Measurements from ENCODE around the gene FBXW4. TPM values are rescaled to one million over a fixed set of nuclear protein-coding genes. Genes with fewer than 3 reads are reported as not detected.
A peak's percentile ranks its signal among the peaks of the same experiment; 100 is the strongest.
"Not testable (repeated sequence)": the region's sequence is repeated elsewhere in the genome, so short reads cannot be mapped to it uniquely, and the experiment has no call there.

FBXW4 gene
- total and polyA plus RNA-seq, 2 experiments from 2014 or later, result 15.5 to 32.7 TPM

DNA sequence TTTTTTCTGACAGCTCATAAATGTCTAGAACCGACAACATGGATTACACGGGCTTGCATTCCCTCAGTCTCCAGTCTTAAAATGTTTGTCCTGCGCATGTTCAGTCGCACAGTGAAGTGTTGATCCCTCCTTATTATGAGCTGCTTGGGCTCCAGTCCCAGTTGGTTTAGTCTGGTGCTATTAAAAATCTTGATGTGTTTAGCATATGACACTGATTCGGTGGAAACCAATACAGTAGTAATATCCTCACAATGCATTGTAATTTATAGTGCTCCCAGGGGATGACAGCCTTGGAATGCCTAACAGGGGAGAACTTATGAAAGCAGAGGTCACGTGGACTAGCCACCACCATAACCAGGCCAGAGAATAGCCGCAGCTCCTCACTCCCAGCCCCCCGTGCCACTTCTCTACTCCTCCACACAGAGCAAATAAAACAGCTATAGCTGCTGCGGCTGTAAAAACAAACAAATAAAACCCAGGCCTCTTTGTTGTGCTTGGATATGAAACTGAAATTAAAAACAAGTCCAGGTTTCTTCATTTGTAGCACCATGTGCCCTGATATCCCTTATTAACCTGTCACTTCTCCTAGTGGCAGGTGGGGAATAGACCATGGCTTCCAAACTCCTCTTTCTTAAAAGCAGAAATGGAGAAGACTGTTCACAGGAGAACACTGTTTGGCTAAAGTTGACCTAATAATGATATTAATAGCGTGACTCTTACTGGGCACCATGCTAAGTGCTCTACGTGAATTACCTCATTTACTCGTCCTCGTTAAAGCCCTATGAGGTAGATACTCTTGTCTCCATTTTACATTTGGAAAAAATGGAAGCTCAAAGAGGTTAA lies 99.2 kb downstream of the FBXW4 start:
- Histone ChIP-seq H3K4me3 (no peak overlapping the region), H4K20me1 (ENCODE audit: insufficient read depth, poor library complexity, severe bottlenecking) (no peaks in the 10 kb centered on the region), H3K79me2 (no peaks in the 10 kb centered on the region), H3K9me2 (replicated peaks; ENCODE audit: insufficient read depth) (no peaks in the 10 kb centered on the region), H3K27me3 (no peaks in the 10 kb centered on the region), H3K27ac (no peak overlapping the region), H2AFZ (no peak overlapping the region), H3K36me3 (replicated peaks; ENCODE audit: insufficient read depth, low read depth) (no peaks in the 10 kb centered on the region), H3K4me1 (ENCODE audit: insufficient read depth) (no peaks in the 10 kb centered on the region), H3K4me2 (no peak overlapping the region), H3K9me3 (ENCODE audit: low read depth) (no peaks in the 10 kb centered on the region)
- TF ChIP-seq EZH2phosphoT487 (IDR thresholded peaks at IDR 0.05; ENCODE audit: low read depth, severe bottlenecking, unreplicated experiment), result no peak
- no peak for TF ChIP-seq EZH2 (IDR thresholded peaks at IDR 0.05; ENCODE audit: borderline replicate concordance)
- TF ChIP-seq, protein P1, sequence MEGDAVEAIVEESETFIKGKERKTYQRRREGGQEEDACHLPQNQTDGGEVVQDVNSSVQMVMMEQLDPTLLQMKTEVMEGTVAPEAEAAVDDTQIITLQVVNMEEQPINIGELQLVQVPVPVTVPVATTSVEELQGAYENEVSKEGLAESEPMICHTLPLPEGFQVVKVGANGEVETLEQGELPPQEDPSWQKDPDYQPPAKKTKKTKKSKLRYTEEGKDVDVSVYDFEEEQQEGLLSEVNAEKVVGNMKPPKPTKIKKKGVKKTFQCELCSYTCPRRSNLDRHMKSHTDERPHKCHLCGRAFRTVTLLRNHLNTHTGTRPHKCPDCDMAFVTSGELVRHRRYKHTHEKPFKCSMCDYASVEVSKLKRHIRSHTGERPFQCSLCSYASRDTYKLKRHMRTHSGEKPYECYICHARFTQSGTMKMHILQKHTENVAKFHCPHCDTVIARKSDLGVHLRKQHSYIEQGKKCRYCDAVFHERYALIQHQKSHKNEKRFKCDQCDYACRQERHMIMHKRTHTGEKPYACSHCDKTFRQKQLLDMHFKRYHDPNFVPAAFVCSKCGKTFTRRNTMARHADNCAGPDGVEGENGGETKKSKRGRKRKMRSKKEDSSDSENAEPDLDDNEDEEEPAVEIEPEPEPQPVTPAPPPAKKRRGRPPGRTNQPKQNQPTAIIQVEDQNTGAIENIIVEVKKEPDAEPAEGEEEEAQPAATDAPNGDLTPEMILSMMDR (IDR thresholded peaks at IDR 0.05; ENCODE audit: poor library complexity), result no peak
- 81% methylated on average over 13 of the region's 13 CpGs for WGBS (ENCODE audit: low lambda C conversion rate, missing lambda C conversion rate)
- DNase-seq (ENCODE audit: low spot score), result no peak

DNA sequence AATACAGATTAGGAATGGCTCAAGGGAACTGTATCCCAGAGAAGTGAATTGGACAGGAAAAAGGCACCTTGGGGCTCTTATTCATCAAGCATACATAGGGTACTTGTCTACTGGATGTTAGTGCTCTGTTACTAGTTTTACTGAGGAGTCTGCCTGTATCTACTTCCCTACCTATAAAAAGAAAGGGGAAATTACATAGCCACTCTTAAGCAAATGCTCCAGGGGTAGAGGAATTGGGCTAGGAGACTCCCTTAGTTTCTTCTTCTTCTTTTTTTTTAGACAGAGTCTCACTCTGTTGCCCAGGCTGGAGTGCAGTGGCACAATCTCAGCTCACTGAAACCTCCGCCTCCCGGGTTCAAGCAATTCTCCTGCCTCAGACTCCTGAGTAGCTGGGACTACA lies 101.6 kb downstream of the FBXW4 start:
- H3K9me3 ChIP-seq (ENCODE audit: low read depth); H3K4me2 ChIP-seq; H3K27me3 ChIP-seq; H3K4me3 ChIP-seq; DNase-seq (ENCODE audit: low spot score); H3K9me2 ChIP-seq (replicated peaks; ENCODE audit: insufficient read depth); H4K20me1 ChIP-seq (ENCODE audit: insufficient read depth, poor library complexity, severe bottlenecking); H3K79me2 ChIP-seq; H3K4me1 ChIP-seq (ENCODE audit: insufficient read depth); H3K27ac ChIP-seq; H3K36me3 ChIP-seq (replicated peaks; ENCODE audit: insufficient read depth, low read depth); H2AFZ ChIP-seq: not testable (repeated sequence)
- WGBS (ENCODE audit: low lambda C conversion rate, missing lambda C conversion rate), result 61% methylated on average over 2 of the region's 2 CpGs

DNA sequence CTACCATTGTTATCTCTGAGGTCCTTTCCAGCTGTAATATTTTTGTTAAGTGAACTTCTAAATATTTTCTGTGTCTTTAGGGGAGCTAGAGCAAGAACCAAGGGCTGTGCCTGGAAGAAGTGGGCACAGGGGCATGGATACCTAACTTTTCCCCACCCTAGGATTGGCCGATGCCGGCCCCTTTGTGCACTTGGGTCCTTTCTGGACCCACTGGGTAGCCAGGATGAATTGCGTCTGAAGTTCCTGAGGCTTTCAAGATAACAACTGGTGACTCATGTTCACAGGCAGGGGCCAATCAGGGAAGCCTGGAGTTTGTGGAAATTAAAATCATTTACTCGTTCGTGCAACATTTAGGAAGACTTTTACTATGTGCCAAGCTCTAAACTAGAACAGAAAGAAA lies 106.1 kb downstream of the FBXW4 start:
- no peaks in the 10 kb centered on the region for H4K20me1 ChIP-seq (ENCODE audit: insufficient read depth, poor library complexity, severe bottlenecking)
- TF ChIP-seq, protein P1 (IDR thresholded peaks at IDR 0.05; ENCODE audit: poor library complexity), result no peak
- TF ChIP-seq EZH2phosphoT487 (IDR thresholded peaks at IDR 0.05; ENCODE audit: low read depth, severe bottlenecking, unreplicated experiment) (no peak), EZH2 (IDR thresholded peaks at IDR 0.05; ENCODE audit: borderline replicate concordance) (no peak)
- 50% methylated on average over 5 of the region's 5 CpGs for WGBS (ENCODE audit: low lambda C conversion rate, missing lambda C conversion rate)
- no peaks in the 10 kb centered on the region for H3K9me3 ChIP-seq (ENCODE audit: low read depth)
- peaks cover 14% of the 10 kb centered on the region for H3K79me2 ChIP-seq
- H3K36me3 ChIP-seq (replicated peaks; ENCODE audit: insufficient read depth, low read depth), result no peaks in the 10 kb centered on the region
- H3K27me3 ChIP-seq, result no peaks in the 10 kb centered on the region
- no peaks in the 10 kb centered on the region for H3K9me2 ChIP-seq (replicated peaks; ENCODE audit: insufficient read depth)
- DNase-seq (ENCODE audit: low spot score), result peak; percentile 51
- H3K4me1 ChIP-seq (ENCODE audit: insufficient read depth), result peaks cover 9% of the 10 kb centered on the region
- H2AFZ ChIP-seq, result peak overlapping the region; percentile 55
- no peak overlapping the region for H3K27ac ChIP-seq
- H3K4me2 ChIP-seq, result peak overlapping the region; percentile 80
- peak overlapping the region; percentile 78 for H3K4me3 ChIP-seq

DNA sequence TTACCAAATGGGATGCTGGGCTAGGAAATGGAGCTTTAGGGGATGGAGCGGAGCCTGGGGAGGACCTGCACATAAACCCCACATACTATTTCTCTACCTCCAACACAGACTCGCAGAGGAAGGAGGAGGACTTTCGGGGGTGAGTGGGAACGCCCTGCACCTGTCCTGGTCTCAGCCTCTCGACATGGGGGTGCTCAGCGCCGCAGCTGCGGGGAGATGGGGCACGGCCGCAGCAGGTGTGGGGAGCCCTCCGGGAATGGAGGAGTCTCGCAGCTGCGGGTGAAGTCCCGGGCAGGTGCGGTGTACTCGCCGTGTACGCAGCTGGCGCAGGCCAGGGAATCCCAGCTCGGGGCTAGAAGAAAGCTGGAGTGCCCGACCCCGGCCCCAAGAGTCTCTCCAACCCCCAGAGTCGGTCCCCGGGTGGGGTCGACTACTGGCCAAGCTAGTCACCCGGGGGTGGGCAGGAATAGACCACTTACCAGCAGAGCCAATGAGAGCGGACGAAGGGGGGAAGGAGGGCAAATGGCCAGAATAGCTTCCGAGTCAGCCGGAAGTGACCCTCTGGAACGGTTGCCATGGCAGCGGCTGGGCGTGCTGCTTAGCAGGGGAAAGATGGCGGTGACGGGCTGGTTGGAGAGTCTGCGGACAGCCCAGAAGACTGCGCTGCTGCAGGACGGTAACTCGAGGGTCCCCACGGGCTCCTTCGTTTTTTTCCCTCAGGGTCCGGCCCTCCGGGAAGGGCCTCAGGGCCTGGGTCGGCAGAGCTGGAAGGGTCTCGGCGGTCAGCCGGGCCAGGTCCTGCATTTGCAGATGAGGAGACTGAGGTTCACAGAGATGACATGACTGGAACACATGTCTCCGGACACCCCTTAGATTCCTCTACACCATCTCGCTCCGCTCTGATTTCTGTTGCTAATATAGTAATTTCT lies 107.0 kb downstream of the FBXW4 start, which contains the start of the genes DPCD and POLL:
TSS of gene DPCD (plus strand) at position 597 of the 929 bp plus-strand sequence. CDS start at position 613, 16 bp downstream.
TSS of gene POLL (minus strand) at position 533 of the 929 bp plus-strand sequence. CDS start 897 bp downstream, outside the sequence.
- Histone ChIP-seq H2AFZ (peak within 1 kb of the TSS; percentile 91), H3K4me2 (peak within 1 kb of the TSS; percentile 98), H4K20me1 (ENCODE audit: insufficient read depth, poor library complexity, severe bottlenecking) (no peaks in the 10 kb centered on the region), H3K27me3 (no peaks in the 10 kb centered on the region), H3K9me3 (ENCODE audit: low read depth) (no peaks in the 10 kb centered on the region), H3K27ac (peak within 1 kb of the TSS; percentile 39), H3K79me2 (peaks cover 14% of the 10 kb centered on the region), H3K9me2 (replicated peaks; ENCODE audit: insufficient read depth) (no peaks in the 10 kb centered on the region), H3K4me3 (peak within 1 kb of the TSS; percentile 78), H3K4me1 (ENCODE audit: insufficient read depth) (peaks cover 9% of the 10 kb centered on the region), H3K36me3 (replicated peaks; ENCODE audit: insufficient read depth, low read depth) (no peaks in the 10 kb centered on the region)
- peak; percentile 98 for DNase-seq (ENCODE audit: low spot score)
- WGBS (ENCODE audit: low lambda C conversion rate, missing lambda C conversion rate), result 2% methylated on average over 44 of the region's 50 CpGs
- no peak for TF ChIP-seq EZH2 (IDR thresholded peaks at IDR 0.05; ENCODE audit: borderline replicate concordance)

All from hepatocyte (in vitro differentiated cells).